T47D (cell line): ENCODE results near the gene TTC21B.
"Not testable (repeated sequence)": the region's sequence is repeated elsewhere in the genome, so short reads cannot be mapped to it uniquely, and the experiment has no call there.

ENCODE experiments used
- DNase-seq, 2 experiments: peaks; one replicate each; pipeline versions ENCODE4 v3.0.0 to v3.0.0-alpha.2; 2011 to 2012; ENCODE audit warnings: low read depth in 1 of 2, low spot score in 1 of 2
- JUND ChIP-seq: IDR thresholded peaks from 2 replicates; pipeline ENCODE4 v1.6.1; 2012; ENCODE audit warnings: low read depth
- in situ Hi-C: cut with HindIII; loops from 2 replicates; pipeline ENCODE4 v1.10.0; 2016; ENCODE audit warnings: low sequenced_read_pairs, low pct_unique_long_range_greater_than_20kb

Gene TTC21B

DNA sequence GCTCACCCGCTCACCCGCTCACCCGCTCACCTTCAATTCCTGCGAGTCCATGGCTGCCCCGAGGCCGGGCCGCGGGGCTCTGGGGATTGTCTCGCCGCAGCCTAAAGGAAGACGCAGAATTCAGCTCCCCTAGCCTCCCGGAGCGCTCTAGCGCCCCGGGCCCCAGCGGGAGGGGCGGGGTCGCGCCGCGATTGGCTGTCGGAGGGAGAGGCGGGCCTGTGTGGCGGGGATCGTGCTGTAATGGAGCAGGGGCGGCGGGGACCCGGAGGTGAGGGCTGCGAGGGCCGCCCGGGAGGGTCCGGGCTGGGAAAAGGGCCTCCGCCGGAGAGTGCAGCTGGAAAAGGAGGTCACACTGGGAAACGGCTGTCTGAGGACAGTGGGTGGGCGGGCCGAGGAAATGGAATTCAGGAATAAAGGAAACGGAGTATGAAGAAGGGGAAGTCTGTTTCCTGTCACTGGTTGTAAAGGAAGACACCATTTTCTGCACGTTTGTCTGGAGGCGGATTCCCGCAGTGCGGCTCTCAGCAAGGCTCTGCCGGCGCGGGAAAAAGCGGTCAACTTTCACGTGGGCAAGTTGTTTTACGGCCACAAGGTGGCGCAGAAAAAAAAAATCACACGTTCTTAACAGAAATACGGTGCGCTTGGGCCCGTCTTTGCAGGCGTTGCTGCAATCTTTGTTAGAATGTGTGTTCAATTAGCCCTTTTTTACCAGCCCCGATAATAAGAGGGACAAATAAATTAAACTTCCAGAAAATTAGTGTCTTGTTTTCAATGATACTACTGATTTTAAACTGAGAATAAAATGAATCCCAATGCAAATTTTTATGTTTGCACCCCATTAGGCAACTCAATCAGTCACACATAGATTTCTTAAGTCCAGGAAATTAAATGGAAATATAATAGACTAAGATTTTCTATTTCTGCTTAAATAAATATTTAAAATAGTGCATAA, at the start of gene TTC21B:
Gene TTC21B, minus strand, starts transcription at position 122 of the 952 bp plus-strand sequence. Its CDS starts 71 bp downstream, at position 51.
- in situ Hi-C loops, result no loop called here
- TF ChIP-seq JUND, result no peak
- peak; percentile 80 to 90 for DNase-seq

DNA sequence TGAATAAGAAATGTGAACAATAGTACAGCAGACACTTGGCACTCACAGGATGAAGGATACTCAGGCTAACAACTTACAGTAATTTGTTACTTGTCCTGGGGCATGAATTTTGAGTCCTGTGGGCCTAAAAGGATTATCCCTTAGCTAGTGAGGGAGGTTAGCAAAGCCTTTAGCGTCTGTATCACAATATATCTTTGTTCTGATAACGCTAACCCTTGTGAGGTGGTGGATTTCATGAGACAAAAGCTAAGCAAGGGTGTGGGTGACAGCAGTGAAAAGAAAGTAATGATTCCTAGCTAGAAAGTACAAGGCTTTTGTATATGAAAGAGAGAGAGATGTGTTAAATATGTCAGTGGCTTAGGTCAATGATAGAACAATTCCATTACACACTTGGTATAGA, 46.8 kb upstream of the TTC21B start:
- no peak for DNase-seq

DNA sequence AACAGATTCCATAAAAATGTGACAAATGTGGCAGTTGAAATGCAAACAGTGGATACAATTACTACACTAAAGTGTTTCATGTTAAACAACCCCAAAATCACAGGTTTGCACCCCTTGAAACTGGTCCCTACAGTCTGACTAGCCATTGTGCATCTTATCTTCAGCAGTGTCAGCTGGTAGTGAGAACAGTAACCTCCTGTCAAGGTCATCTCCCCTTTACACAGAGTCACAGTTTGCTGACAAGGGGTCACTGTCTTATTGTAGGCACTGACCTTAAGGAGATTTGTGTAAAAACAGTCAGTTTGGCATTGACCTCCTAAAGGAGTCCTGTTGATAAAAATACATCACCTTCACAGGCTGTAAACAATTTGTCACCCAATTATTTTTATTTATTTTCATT, 37.3 kb upstream of the TTC21B start:
- no peak for TF ChIP-seq JUND
- in situ Hi-C loops, result no loop called here
- no peak for DNase-seq

More for the DNA sequence above, 46.8 kb upstream of the TTC21B start:
- no peak for TF ChIP-seq JUND
- in situ Hi-C loops, result no loop called here

DNA sequence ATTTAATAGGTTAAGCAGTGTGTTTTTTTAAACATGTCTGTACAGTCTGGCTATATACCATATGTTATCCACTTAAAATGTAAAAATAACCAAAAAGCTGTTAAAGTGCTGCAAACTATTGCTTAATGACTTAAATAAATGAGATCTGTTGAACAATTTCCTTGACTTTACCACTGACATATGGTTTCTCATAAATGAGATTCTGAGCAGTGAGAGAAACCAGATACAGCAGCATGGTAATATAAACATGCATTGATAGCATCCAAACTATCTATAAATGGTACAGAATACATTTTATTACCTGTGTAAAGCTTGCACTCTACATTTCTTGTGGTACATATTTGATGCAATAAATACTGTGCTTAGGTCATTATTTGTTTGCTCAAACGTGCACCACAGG, 36.3 kb upstream of the TTC21B start:
- TF ChIP-seq JUND, result no peak
- in situ Hi-C loops, result no loop called here
- DNase-seq, result no peak

DNA sequence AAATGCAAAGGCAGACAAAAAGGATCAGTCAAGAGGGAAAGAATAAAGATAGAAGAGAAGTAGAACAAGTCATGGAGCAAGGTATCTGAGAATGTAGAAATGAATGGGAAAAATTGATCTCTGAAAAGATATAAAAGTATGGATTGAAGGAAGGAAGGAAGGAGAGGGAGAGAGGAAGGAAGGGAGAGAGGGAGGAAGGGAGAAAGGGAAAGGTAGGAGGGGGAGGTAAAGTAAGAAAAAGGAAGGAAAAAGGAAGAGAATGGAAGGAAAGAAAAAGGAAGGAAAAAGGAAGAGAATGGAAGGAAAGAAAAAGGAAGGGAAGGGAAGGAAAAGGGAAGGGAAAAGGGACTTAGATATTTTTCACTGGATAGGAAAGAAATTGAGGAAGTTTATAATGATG, 31.5 kb upstream of the TTC21B start:
- no peak for DNase-seq
- no peak for TF ChIP-seq JUND
- in situ Hi-C loops, result no loop called here

DNA sequence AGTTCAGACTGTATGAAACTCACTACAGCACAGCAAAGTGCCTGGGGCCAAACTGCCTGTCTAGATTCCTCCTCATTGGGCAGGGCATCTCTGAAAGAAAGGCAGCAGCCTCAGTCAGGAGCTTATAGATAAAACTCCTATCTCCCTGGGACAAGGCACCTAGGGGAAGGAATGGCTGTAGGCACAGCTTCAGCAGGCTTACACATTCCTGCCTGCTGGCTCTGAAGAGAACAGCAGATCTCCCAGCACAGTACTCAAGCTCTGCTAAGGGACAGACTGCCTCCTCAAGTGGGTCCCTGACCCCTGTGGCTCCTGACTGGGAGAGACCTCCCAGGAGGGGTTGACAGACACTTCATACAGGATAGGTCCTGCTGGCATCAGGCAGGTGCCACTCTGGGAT, 18.6 kb upstream of the TTC21B start:
- in situ Hi-C loops, DNase-seq: not testable (repeated sequence)

DNA sequence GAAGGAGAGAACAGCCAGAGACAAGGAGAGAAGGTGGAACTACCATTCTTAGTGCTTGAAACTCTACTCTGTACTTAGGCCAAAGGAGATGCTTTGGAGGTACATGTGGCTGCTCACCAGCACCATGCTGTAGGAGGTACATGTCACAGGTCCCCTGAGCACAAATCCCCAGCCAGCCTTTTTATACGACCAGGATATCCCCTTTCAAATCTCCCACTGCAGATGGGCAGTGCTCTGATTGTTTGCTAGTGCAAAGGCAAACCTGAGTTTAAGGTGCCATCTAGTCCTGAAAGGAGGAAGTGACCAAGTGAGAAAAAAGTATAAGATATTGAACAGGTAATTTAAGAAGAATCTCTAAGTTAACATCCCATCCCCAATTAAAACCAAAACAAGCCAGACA, 17.1 kb upstream of the TTC21B start:
- in situ Hi-C loops, result no loop called here
- TF ChIP-seq JUND, result no peak
- peak in 1 of 2 experiments; percentile 9 for DNase-seq

DNA sequence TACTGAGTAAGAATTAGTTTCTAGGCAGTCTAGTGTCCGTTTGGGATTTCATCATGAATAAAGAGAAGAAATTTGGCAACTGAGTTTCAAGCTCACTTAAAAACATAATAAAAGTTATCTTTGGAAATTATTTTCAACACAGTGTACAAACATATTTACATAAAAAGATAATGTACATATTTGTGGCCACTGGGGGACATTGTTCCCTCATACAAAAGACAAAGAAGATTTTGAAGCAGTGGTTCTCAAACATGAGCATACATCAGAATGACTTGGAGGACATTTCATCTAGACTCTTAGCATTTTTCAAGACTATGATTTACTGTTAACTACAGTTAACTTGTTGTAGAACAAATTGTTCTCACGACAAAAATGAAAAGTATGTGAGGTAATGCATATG, 15.7 kb upstream of the TTC21B start:
- no peak for DNase-seq
- TF ChIP-seq JUND, result no peak
- in situ Hi-C loops, result no loop called here

DNA sequence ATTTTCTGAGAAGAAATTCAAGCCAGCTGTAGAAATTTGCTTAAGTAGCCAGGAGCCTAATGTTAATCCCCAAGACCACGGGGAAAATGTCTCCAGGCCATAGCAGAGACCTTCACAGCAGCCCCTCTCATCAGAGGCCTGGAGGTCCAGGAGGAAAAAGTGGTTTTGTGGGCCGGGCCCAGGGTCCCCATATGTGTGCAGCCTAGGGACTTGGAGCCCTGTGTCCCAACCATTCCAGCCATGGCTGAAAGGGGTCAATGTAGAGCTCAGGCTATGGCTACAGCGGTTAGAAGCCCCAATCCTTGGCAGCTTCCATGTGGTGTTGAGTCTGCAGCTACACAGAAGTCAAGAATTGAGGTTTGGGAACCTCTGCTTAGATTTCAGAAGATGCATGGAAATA, 14.2 kb upstream of the TTC21B start:
- no peak for DNase-seq
- no peak for TF ChIP-seq JUND
- in situ Hi-C loops, result no loop called here

DNA sequence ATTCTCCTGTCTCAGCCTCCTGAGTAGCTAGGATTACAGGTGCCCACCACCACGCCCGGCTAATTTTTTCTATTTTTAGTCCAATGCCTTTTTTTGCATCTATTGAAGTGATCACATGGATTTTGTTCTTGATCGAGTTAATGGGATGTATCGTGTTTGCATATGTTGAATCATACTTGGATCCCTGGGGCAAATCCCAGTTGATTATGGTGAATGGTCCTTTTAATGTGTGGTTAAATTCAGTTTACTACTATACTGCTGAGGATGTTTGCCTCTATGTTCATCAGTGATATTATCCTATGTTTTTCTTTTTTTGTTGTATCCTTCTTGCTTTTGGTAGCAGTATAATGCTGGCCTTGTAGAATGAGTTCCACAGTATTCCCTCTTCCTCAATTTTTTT, 8.2 kb upstream of the TTC21B start:
- DNase-seq, result no peak
- TF ChIP-seq JUND, result no peak
- in situ Hi-C loops, result no loop called here

DNA sequence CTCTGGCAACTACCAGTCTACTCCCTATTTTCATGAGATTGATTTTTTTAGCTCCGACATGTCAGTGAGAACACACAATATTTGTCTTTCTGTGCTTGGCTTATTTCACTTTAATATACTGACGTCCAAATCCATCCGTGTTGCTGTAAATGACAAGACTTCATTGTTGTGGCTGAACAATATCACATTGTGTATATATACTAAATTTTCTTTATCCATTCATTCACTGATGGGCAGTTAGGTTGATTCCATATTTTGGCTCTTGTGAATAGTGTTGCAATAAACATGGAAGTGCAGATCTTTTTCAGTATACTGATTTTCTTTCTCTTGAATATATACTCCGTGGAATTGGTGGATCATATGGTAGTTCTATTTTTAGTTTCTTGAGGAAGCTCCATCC, 5.8 kb upstream of the TTC21B start:
- in situ Hi-C loops, result no loop called here

DNA sequence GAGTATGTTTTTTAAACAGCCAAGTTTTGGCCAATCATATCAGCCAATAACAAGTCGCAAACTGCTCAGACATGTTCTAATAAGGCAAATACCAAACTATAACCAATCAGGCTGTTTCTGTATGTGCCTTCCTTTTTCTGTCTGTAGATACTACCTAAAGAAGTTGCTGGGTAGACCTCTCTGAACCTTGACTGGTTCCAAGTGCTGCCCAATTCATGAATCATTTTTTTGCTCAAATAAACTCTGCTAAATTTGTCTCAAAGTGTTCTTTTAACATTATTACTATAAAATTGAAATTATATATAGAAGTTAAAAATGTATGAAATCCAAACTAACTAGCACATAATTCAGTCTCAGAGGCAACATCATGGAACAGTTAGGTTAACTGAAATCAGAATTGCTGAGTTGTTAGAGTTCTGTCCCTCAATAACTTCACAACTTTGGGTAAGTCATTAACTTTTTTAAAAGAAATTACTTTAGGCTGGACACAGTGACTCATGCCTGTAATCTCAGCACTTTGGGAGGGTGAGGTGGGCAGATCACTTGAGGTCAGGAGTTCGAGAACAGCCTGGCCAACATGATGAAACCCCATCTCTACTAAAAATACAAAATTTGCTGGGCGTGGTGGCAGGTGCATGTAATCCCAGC, 4.9 kb upstream of the TTC21B start:
- no peak for TF ChIP-seq JUND
- no peak for DNase-seq
- in situ Hi-C loops, result no loop called here

More for the DNA sequence above, 5.8 kb upstream of the TTC21B start:
- no peak for DNase-seq
- TF ChIP-seq JUND, result no peak

DNA sequence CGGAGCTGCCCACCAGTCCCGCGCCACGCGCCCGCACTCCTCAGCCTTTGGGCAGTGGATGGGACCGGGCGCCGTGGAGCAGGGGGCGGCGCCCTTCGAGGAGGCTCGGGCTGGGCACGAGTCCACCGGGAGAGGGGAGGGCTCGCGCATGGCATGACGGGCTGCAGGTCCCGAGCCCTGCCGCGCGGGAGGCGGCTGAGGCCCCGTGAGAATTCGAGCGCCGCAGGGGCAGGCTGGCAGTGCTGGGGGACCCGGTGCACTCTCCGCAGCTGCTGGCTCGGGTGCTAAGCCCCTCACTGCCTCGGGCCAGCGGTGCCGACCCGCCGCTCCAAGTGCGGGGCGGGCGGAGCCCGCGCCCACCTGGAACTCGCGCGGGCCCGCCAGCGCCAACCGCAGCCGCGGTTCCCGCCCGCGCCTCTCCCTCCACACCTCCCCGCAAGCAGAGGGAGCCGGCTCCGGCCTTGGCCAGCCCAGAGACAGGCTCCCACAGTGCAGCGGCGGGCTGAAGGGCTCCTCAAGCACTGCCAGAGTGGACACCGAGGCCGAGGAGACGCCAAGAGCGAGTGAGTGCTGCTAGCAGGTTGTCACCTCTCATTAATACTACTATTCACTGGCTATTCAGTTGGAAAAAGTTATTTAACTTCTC, 3.6 kb upstream of the TTC21B start:
- in situ Hi-C loops, result no loop called here
- no peak for TF ChIP-seq JUND
- DNase-seq, result no peak
